Measurements from ENCODE around the gene ZNF639. TPM values are rescaled to one million over a fixed set of nuclear protein-coding genes. Genes with fewer than 3 reads are reported as not detected.
A peak's percentile ranks its signal among the peaks of the same experiment; 100 is the strongest.
"Not testable (repeated sequence)": the region's sequence is repeated elsewhere in the genome, so short reads cannot be mapped to it uniquely, and the experiment has no call there.

ZNF639 gene, protein sequence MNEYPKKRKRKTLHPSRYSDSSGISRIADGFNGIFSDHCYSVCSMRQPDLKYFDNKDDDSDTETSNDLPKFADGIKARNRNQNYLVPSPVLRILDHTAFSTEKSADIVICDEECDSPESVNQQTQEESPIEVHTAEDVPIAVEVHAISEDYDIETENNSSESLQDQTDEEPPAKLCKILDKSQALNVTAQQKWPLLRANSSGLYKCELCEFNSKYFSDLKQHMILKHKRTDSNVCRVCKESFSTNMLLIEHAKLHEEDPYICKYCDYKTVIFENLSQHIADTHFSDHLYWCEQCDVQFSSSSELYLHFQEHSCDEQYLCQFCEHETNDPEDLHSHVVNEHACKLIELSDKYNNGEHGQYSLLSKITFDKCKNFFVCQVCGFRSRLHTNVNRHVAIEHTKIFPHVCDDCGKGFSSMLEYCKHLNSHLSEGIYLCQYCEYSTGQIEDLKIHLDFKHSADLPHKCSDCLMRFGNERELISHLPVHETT
- 10 to 100 TPM; 46.4 to 47.2 TPM for total RNA-seq

DNA sequence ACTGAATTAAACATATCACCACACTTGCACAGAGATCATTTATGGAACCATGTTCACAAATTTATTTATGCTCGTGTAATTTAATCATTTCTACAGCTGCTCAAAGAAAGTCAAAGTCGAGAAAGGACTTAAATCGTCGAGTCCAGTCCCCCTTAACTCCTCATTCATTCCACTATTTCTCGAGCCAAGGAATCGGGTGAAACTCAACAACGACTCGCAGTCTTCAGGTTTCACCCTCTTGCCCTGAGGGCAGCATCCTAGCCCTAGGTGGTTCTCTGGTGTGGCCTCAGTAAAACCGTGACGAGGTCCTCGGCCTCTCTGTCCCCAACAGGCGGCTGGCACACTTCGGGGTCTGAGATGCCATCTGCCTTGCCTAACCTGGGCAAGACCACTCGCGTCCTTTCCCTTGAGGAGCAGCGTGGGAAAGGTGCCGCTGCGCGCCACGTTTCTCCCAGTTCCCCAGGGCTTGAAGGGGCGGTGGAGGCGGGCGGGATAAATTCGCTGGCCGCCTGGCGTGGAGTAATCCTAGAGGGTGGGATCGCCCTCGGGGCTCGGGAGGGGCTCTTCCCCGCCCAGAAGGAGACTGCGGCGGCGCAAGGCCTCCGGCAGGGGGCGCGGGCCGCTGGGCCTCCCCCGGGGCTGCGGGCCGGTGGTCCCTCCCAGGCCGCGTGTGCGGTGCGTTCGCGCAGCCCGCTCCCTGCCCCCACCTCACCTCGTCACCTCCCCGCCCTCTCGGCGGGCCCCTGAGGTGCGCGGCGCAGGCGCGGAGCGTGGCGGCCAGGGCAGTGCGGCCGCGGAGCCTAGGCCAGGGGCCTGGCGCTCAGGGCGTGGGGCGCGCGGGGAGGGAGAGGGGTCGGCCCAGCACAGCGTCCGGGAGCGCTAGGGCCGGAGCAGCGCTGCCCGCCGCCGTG lies at the start of gene ZNF639:
Gene ZNF639 (plus strand): TSS at position 746 of the 911 bp plus-strand sequence. CDS start 5,263 bp downstream, outside the sequence.
- no peaks in the 10 kb centered on the region for H3K9me3 ChIP-seq
- peak; percentile 80 for DNase-seq (ENCODE audit: low spot score)
- no peaks in the 10 kb centered on the region for H3K27me3 ChIP-seq
- TF ChIP-seq, protein P1, sequence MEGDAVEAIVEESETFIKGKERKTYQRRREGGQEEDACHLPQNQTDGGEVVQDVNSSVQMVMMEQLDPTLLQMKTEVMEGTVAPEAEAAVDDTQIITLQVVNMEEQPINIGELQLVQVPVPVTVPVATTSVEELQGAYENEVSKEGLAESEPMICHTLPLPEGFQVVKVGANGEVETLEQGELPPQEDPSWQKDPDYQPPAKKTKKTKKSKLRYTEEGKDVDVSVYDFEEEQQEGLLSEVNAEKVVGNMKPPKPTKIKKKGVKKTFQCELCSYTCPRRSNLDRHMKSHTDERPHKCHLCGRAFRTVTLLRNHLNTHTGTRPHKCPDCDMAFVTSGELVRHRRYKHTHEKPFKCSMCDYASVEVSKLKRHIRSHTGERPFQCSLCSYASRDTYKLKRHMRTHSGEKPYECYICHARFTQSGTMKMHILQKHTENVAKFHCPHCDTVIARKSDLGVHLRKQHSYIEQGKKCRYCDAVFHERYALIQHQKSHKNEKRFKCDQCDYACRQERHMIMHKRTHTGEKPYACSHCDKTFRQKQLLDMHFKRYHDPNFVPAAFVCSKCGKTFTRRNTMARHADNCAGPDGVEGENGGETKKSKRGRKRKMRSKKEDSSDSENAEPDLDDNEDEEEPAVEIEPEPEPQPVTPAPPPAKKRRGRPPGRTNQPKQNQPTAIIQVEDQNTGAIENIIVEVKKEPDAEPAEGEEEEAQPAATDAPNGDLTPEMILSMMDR (IDR thresholded peaks at IDR 0.05): peak; percentile 85 to 91
- peaks cover 0 to 33% of the 10 kb centered on the region in 2 donors for H3K4me1 ChIP-seq
- H3K27ac ChIP-seq: peak within 1 kb of the TSS; percentile 97 to 98
- peak within 1 kb of the TSS; percentile 91 to 92 for H3K4me3 ChIP-seq
- H3K36me3 ChIP-seq: peaks cover 12% of the 10 kb centered on the region

DNA sequence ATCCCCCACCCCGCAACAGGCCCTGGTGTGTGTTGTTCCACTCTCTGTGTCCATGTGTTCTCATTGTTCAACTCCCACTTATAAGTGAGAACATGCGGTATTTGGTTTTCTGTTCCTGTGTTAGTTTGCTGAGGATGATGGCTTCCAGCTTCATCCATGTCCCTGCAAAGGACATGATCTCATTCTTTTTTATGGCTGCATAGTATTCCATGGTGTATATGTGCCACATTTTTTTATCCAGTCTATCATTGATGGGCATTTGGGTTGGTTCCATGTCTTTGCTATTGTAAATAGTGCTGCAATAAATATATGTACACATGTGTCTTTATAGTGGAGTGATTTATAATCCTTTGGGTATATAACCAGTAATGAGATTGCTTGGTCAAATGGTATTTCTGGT lies 48.4 kb upstream of the ZNF639 start:
- DNase-seq (ENCODE audit: low spot score); H3K36me3 ChIP-seq; H3K4me1 ChIP-seq; H3K27ac ChIP-seq; H3K9me3 ChIP-seq; H3K4me3 ChIP-seq; H3K27me3 ChIP-seq: not testable (repeated sequence)

- Histone ChIP-seq H3K36me3 (no peaks in the 10 kb centered on the region), H3K4me1 (no peaks in the 10 kb centered on the region), H3K9me3 (no peaks in the 10 kb centered on the region), H3K27ac (no peak overlapping the region), H3K27me3 (no peaks in the 10 kb centered on the region), H3K4me3 (no peak overlapping the region)
- no peak for DNase-seq (ENCODE audit: low spot score)
- TF ChIP-seq, protein P1 (IDR thresholded peaks at IDR 0.05): no peak
Observed at GRCh38 chr3:179276001-179276400, 46.8 kb upstream of the ZNF639 start.

GRCh38 chr3:179276743-179277142 lies 46.1 kb upstream of the ZNF639 start:
- no peaks in the 10 kb centered on the region for H3K4me1 ChIP-seq

DNA sequence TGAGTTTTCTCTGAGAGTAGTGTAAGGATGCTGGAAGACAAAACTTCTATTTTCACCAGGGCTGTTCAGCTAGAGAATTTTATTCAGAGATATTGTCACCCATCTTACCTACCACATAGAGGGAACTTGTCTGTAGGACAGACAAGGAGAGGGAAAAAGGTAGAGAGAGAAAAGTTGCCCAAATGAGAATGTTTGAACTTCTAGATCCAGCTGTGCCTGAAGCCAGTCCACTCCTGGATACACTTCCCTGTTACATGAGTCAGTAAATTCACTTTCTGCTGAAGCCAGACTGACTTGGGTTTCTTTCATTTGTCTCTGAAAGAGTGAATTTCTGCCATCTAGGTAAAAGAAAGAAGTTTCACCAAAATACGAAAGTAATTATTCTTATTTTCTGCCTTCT lies 44.7 kb upstream of the ZNF639 start:
- TF ChIP-seq, protein P1 (IDR thresholded peaks at IDR 0.05): no peak

More at GRCh38 chr3:179276743-179277142, 46.1 kb upstream of the ZNF639 start:
- Histone ChIP-seq H3K9me3 (no peaks in the 10 kb centered on the region), H3K4me3 (no peak overlapping the region), H3K27me3 (no peaks in the 10 kb centered on the region), H3K27ac (no peak overlapping the region), H3K36me3 (no peaks in the 10 kb centered on the region)
- TF ChIP-seq, protein P1 (IDR thresholded peaks at IDR 0.05): no peak
- DNase-seq (ENCODE audit: low spot score): no peak

More for the DNA sequence above, 44.7 kb upstream of the ZNF639 start:
- no peaks in the 10 kb centered on the region for H3K27me3 ChIP-seq
- no peak overlapping the region for H3K4me3 ChIP-seq
- no peak for DNase-seq (ENCODE audit: low spot score)
- no peaks in the 10 kb centered on the region for H3K4me1 ChIP-seq
- no peaks in the 10 kb centered on the region for H3K36me3 ChIP-seq
- H3K9me3 ChIP-seq: no peaks in the 10 kb centered on the region
- H3K27ac ChIP-seq: no peak overlapping the region
